ENCODE measurements around the gene IL36A.

Gene IL36A

DNA sequence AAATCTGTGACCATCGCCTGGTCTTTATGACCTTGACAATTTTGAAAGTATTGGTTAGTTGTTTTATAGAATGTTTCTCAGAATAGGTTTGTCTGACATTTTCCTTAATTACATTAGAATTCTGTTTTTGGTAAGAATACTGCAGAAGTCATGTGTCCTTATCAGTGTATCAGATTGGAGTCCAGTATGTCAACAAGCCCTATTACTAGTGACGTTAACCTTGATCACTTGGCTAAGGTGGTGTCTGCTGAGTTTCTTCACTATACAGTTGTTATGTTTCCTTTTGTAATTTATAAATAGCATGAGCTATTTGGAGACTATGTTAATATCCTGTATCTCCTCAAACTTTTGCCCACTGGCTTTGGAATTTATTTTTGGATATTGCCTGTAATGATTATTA lies 38.2 kb upstream of the IL36A start:
- H3K27me3 ChIP-seq (ENCODE audit: insufficient read depth, low read length): no peaks in the 10 kb centered on the region
- H3K9ac ChIP-seq (ENCODE audit: low read length): no peak overlapping the region
- no peak overlapping the region for H3K4me2 ChIP-seq (ENCODE audit: low read length)
- no peaks in the 10 kb centered on the region for H3K9me3 ChIP-seq (ENCODE audit: low read length)
- H3K36me3 ChIP-seq (ENCODE audit: insufficient read depth, low read length): no peaks in the 10 kb centered on the region
- no peaks in the 10 kb centered on the region for H3K4me1 ChIP-seq (ENCODE audit: insufficient read depth, low read length, severe bottlenecking)
- H3K79me2 ChIP-seq (ENCODE audit: insufficient read depth, low read length): no peaks in the 10 kb centered on the region
- no peaks in the 10 kb centered on the region for H4K20me1 ChIP-seq (ENCODE audit: insufficient read depth, low read length)
- H3K9me2 ChIP-seq (ENCODE audit: low read depth, low read length): no peaks in the 10 kb centered on the region
- no peak overlapping the region for H3K4me3 ChIP-seq (ENCODE audit: low read depth, low read length, poor library complexity, severe bottlenecking)
- H2AFZ ChIP-seq (ENCODE audit: low read length): no peak overlapping the region
- H3K27ac ChIP-seq (ENCODE audit: low read depth, low read length, poor library complexity, severe bottlenecking): no peak overlapping the region
- TF ChIP-seq, protein P1, sequence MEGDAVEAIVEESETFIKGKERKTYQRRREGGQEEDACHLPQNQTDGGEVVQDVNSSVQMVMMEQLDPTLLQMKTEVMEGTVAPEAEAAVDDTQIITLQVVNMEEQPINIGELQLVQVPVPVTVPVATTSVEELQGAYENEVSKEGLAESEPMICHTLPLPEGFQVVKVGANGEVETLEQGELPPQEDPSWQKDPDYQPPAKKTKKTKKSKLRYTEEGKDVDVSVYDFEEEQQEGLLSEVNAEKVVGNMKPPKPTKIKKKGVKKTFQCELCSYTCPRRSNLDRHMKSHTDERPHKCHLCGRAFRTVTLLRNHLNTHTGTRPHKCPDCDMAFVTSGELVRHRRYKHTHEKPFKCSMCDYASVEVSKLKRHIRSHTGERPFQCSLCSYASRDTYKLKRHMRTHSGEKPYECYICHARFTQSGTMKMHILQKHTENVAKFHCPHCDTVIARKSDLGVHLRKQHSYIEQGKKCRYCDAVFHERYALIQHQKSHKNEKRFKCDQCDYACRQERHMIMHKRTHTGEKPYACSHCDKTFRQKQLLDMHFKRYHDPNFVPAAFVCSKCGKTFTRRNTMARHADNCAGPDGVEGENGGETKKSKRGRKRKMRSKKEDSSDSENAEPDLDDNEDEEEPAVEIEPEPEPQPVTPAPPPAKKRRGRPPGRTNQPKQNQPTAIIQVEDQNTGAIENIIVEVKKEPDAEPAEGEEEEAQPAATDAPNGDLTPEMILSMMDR (IDR thresholded peaks at IDR 0.05; ENCODE audit: low read length): no peak
- no peak for TF ChIP-seq EZH2 (IDR thresholded peaks at IDR 0.05; ENCODE audit: borderline replicate concordance, low read length)
- no peaks in the 10 kb centered on the region for H3F3A ChIP-seq (ENCODE audit: insufficient read depth, low read length)

DNA sequence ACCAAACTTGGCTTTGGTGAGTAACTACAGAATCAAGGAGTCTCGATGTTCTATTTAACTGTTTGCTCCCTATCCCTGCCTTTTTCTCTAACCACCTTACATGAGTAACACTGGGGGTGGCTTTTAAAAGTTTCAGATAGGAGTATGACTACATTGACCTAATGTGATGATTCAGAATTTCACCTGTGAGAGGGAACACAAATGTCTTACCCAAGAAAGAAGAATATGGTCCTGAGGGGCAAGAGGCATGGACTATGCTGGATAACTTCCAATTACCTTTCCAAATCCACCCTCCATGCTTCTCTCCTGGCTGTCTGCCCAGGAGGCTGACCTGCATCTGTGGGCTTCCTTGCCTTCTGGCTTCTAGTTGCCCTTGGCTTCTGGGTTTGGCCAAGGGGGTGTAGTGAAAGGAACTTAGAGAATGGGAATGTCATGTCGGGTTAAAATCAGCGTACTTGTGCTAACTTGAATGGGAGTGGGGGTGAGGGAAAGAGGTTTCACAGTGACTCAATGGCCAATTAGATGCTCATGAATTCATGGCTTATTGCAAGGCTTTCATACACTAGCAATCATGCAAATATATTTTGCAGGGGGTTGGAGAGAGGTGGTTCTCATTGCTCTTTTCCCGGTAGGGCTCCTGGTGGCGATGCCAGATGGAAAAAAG lies 32.7 kb upstream of the IL36A start:
- H3K9ac ChIP-seq (ENCODE audit: low read length): no peak overlapping the region
- H3K36me3 ChIP-seq (ENCODE audit: insufficient read depth, low read length): no peaks in the 10 kb centered on the region
- no peak overlapping the region for H3K4me3 ChIP-seq (ENCODE audit: low read depth, low read length, poor library complexity, severe bottlenecking)
- no peaks in the 10 kb centered on the region for H3K9me2 ChIP-seq (ENCODE audit: low read depth, low read length)
- H4K20me1 ChIP-seq (ENCODE audit: insufficient read depth, low read length): no peaks in the 10 kb centered on the region
- H3K4me1 ChIP-seq (ENCODE audit: insufficient read depth, low read length, severe bottlenecking): no peaks in the 10 kb centered on the region
- no peak overlapping the region for H3K27ac ChIP-seq (ENCODE audit: low read depth, low read length, poor library complexity, severe bottlenecking)
- TF ChIP-seq EZH2 (IDR thresholded peaks at IDR 0.05; ENCODE audit: borderline replicate concordance, low read length): no peak
- TF ChIP-seq, protein P1 (IDR thresholded peaks at IDR 0.05; ENCODE audit: low read length): no peak
- no peak overlapping the region for H3K4me2 ChIP-seq (ENCODE audit: low read length)
- no peak overlapping the region for H2AFZ ChIP-seq (ENCODE audit: low read length)
- no peaks in the 10 kb centered on the region for H3K79me2 ChIP-seq (ENCODE audit: insufficient read depth, low read length)
- no peaks in the 10 kb centered on the region for H3K27me3 ChIP-seq (ENCODE audit: insufficient read depth, low read length)
- no peaks in the 10 kb centered on the region for H3F3A ChIP-seq (ENCODE audit: insufficient read depth, low read length)
- no peaks in the 10 kb centered on the region for H3K9me3 ChIP-seq (ENCODE audit: low read length)

DNA sequence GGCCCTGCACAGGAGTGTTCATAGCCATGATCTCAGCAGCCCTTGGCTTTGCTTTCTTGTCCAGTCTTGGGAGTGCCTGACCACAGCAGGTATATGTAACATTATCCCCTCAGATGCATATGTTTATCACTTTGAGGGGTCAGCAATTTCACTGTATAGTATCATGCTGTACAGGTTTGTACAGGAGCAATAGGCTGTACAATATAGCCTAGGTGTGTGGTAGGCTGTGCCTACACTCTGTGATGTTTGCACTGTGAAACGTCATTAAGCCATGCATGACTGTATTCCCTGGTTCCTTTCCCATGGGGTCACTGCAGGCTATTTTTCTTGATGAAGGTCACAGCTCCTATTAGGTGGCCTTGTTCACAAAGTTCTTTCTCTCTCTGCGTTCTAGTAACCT lies 32.1 kb upstream of the IL36A start:
- no peak overlapping the region for H3K4me3 ChIP-seq (ENCODE audit: low read depth, low read length, poor library complexity, severe bottlenecking)
- H3K36me3 ChIP-seq (ENCODE audit: insufficient read depth, low read length): no peaks in the 10 kb centered on the region
- no peaks in the 10 kb centered on the region for H3K4me1 ChIP-seq (ENCODE audit: insufficient read depth, low read length, severe bottlenecking)
- no peaks in the 10 kb centered on the region for H3K27me3 ChIP-seq (ENCODE audit: insufficient read depth, low read length)
- H3K9me3 ChIP-seq (ENCODE audit: low read length): no peaks in the 10 kb centered on the region
- no peaks in the 10 kb centered on the region for H4K20me1 ChIP-seq (ENCODE audit: insufficient read depth, low read length)
- H2AFZ ChIP-seq (ENCODE audit: low read length): no peak overlapping the region
- TF ChIP-seq, protein P1 (IDR thresholded peaks at IDR 0.05; ENCODE audit: low read length): no peak
- no peak for TF ChIP-seq EZH2 (IDR thresholded peaks at IDR 0.05; ENCODE audit: borderline replicate concordance, low read length)
- no peak overlapping the region for H3K4me2 ChIP-seq (ENCODE audit: low read length)
- no peaks in the 10 kb centered on the region for H3F3A ChIP-seq (ENCODE audit: insufficient read depth, low read length)
- no peaks in the 10 kb centered on the region for H3K9me2 ChIP-seq (ENCODE audit: low read depth, low read length)
- no peak overlapping the region for H3K27ac ChIP-seq (ENCODE audit: low read depth, low read length, poor library complexity, severe bottlenecking)
- H3K79me2 ChIP-seq (ENCODE audit: insufficient read depth, low read length): no peaks in the 10 kb centered on the region
- no peak overlapping the region for H3K9ac ChIP-seq (ENCODE audit: low read length)
